Hematopoietic multipotent progenitor cell treated with erythropoietin and hydrocortisone succinate and interleukin-3 and kit ligand, for 8 days (in vitro differentiated cells): ENCODE results near the gene CBX7.

Experiments used
- DNase-seq: peaks from one replicate; pipeline ENCODE4 v3.0.0-alpha.2; 2015

The CBX7 gene

DNA sequence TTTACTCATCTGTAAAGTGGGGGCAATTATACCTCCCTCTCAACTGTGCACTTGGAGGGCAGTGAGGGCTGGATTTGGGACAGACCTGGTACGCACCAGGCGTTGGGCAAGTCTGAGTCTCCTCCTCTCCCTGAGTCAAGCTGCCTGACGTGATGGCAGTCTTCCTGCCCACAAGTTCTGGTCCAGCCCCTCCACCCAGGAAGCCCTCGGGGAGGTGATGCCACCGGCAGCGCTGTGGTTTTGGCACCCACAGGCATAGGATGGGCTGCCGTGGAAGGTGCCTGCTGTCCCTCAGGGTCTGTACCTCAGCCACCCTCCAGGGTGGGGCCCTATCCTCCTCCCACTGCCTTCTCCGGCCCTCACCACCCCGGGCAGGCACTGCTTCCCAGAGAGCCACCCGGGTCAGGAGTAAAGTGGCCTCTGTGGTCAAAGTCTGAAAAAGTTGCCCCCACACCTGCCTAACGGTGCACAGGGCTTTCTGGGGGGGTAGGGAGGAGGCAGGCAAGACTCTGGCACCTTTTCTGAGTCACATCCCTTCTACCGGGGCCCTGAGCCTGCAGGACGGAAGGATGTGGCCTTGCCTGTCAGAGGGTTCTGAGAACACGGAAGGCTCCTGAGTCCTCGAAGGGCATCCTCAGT, 61.9 kb downstream of the CBX7 start:
- no peak for DNase-seq

DNA sequence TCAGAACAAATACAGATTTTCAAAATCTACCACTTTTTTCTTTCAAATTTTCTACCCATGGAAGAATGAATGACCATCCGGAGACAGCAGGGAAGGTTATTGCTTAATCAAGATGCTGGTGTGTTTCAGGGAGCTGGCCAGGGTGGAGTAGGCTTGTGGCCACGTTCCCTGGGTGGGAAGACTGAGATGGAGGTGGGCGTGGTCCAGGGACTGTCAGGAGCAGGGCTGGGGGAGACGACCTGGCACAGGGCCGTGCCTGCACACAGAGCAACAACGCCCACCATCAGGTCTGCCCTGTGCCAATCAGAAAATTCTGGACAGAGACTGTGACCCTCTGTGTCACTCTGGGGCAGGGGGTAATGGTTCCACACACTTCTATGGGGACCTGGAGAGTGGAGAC, 62.6 kb downstream of the CBX7 start:
- no peak for DNase-seq

DNA sequence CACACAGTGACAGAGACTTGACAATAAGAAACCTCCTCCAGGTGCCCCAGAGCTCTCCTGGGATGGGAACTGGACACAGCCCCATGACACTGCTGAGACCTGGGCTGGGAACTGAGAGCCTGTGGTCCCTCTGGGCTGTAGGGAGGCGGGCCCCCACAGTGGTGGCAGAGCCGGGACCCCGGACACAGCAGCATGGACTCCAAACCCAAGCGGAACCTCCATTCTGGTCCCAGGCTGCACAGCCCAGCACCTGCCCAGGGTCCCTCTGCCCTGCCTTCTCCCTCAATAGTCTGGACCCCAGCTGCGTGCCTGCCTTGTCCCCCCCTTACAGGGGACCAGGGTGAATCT, 63.8 kb downstream of the CBX7 start:
- DNase-seq: no peak

DNA sequence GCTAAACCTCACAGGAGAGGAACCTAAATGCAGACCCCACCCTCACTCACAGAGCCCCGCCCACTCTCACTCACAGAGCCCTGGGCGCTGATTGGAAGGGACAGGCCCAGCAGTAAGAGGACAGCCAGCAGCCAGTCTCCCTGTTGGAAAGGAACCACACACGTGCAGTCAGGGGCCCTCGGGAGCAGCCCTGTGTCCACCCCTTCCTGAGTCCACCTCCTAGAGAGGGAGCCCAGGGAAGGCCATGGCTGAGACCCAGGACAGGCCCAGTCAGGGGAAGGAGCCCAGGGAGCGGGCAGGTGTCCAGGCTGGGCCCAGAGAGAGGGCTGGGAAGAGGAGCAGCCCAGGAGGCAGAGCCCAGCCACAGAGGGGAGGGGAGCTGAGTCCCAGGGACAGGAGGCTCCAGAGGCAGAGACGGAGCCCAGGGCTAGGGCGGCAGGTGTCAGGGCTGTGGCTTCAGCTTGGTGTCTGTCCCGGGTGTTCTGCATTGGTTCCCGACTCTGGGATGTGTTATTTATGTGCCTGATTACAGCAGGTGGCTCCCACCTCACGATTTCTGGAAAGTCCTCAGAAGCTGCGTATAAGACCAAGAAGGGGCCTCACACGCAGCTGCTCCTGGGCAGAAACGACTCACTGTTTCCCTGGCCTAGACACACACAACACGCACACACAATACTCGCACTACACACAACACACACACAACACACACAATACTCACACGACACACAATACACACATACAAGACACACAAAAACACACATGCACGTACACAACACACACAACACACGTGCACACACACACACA, 64.4 kb downstream of the CBX7 start:
- no peak for DNase-seq

DNA sequence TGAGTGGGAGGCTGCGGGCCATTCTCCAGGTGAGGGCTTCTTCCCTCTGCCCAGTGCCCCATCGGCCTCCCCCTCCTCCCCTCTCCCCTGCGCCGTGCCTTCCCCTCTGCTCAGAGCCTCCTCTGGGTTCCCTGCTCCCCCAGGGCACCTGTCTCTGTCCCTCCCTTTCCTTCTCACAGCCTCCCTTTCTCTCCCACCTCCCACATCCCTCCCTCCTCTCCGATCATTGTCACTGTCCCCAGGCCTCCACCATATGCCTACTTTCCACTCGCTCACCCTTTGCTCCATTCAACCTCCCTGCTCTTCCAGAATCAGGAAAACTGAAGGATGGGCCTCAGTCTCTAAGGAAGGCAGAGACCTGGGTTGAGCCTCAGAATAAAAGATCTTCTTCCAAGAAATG, 65.4 kb downstream of the CBX7 start:
- no peak for DNase-seq

DNA sequence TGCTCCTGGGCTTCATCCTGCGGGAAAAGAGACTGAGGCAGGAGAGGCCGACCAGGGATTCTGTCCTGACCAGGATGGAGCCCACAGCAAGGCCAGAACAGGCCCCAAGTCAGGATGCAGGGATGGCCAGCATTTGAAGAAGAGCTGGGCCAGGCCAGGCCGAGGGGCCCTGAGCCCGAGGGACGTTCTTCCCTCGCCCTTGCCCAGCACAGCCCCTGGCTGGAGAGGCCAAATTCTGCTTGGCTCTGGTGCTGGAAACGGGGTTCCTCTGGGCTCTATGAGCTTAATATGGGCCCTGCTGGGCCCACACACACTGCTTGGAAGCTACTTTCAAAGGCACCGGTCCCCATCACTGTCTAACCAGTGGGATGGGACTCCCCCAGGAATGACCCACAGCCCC, 67.8 kb downstream of the CBX7 start:
- no peak for DNase-seq

DNA sequence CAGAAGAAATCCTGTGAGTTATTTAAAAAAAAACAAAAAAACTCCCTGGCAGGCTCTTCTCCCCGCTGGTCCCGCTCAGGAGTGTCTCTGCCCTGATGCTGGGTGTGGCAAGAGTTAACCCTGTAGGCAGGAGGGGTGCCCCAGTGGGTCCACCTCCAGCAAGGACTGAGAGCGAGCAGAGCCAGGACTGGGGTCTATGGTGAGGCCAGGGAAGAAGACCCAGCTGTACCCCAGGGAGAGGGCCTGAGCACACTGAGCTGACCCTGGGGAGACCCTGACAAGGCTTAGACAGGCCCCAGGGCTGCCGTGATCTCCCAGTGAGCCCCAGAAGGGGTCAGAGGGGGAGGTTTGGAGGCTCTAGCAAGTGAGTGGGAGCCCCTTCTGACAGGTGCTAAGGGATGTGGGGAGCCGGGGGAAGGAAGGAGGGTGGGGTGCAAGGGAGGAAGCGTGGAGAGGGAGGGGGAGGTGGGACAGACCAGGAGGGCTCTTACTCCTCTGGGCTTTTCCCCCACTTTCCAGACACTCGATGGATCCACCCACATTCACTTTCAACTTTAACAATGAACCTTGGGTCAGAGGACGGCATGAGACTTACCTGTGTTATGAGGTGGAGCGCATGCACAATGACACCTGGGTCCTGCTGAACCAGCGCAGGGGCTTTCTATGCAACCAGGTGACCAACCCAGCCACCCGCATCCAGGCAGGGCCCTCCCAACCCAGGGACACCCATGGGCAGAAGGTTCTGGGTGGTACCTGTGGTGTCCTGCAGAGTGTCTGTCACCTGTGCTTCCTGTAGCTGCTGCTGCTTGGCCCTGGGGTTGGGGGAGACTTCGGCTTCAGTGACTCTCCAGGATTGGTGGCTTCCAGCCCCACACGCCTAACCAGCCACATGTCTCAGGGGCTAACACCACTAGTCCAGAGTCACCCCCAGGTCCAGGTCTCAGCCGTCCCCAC, 69.0 kb downstream of the CBX7 start:
- DNase-seq: no peak

DNA sequence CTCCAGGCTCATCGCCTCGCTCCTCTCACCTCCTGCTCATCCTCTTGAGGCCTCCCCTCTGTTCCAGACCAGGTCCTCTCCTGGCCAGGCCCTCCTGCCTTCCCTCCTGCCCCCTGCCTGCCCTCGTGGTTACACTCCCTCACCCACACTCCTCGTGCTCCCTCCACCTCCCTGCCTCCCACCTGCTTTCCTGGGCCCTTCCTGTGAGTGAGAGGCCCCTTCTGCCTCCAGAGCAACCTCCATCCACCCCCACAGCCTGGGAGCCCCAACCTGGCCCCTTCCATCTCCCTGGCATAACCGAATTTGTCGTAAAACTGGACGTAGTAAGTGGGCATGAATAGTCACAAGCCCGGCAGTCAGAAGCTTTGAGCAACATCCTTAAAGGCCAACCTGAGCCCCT, 70.9 kb downstream of the CBX7 start:
- no peak for DNase-seq

DNA sequence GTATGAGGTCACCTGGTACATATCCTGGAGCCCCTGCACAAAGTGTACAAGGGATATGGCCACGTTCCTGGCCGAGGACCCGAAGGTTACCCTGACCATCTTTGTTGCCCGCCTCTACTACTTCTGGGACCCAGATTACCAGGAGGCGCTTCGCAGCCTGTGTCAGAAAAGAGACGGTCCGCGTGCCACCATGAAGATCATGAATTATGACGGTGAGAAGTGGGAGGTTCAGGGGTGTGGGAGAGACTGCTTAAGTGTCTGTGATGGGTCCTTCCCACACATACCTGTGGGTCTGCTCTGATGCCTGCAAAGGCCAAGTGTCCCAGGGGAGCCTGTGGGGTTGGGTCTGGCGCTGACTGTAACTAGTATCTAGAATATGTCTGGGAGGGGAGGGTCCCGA, 71.5 kb downstream of the CBX7 start:
- no peak for DNase-seq
